ENCODE results near the gene KIF4A.

Gene KIF4A

DNA sequence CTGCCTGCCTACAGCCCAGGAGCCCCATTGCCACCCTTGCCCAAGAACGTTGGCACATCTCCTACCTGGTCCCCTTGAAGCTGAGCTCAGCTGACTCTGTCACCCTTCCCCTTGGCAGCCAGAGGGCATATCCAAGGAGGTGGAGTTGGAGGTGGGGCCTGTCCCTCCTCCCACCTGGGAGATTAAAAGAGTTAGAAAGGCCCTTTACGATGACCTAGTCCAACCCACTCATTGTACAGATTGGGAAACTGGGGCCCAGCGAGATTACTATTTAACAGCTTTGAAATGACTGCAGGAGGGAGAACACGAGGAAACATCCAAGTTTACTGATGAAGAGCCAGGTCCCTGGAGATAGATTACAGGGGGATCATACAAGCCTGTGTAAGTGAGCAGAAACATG lies 29.8 kb upstream of the KIF4A start, which contains the start of gene P2RY4:
P2RY4 (minus strand) TSS at position 101 of the 400 bp plus-strand sequence. CDS start 580 bp downstream, outside the sequence.
- H2AK5ac ChIP-seq (ENCODE audit: low read length, severe bottlenecking), result no peak within 1 kb of the TSS
- no peak within 1 kb of the TSS for H3K27ac ChIP-seq (ENCODE audit: low read length, poor library complexity, severe bottlenecking)
- H4K8ac ChIP-seq (ENCODE audit: low read length), result no peak within 1 kb of the TSS
- H2BK15ac ChIP-seq (ENCODE audit: low read depth, poor library complexity, severe bottlenecking), result no peak within 1 kb of the TSS
- no peak within 1 kb of the TSS for H3K9ac ChIP-seq (ENCODE audit: low read length)
- no peak within 1 kb of the TSS for H3K18ac ChIP-seq (ENCODE audit: low read depth in 1 of 2, low read length in 2 of 2)
- no peaks in the 10 kb centered on the region for H3K4me1 ChIP-seq (ENCODE audit: control insufficient read depth, insufficient read depth, low read depth, low read length)
- H3K4me2 ChIP-seq (ENCODE audit: low read length, poor library complexity, severe bottlenecking), result no peak within 1 kb of the TSS
- H3K36me3 ChIP-seq (ENCODE audit: control insufficient read depth in 1 of 2, insufficient read depth in 2 of 2, low read depth in 1 of 2, low read length in 2 of 2), result no peaks in the 10 kb centered on the region
- H3K4ac ChIP-seq (ENCODE audit: low read depth in 1 of 2, low read length in 2 of 2), result no peak within 1 kb of the TSS
- no peak for DNase-seq
- no peak within 1 kb of the TSS for H2BK12ac ChIP-seq (ENCODE audit: low read length in 2 of 2)
- H2AFZ ChIP-seq (ENCODE audit: low read depth, low read length), result no peak within 1 kb of the TSS
- no peaks in the 10 kb centered on the region for H3K79me1 ChIP-seq (replicated peaks; ENCODE audit: low read length, poor library complexity, severe bottlenecking)
- H3K14ac ChIP-seq (ENCODE audit: low read length in 2 of 2), result no peak within 1 kb of the TSS
- H4K91ac ChIP-seq (ENCODE audit: low read length), result peak within 1 kb of the TSS; percentile 39
- peaks cover 8% of the 10 kb centered on the region for H3K9me3 ChIP-seq (ENCODE audit: control insufficient read depth, low read length)
- H3K27me3 ChIP-seq (ENCODE audit: control insufficient read depth in 1 of 2, insufficient read depth in 1 of 2, low read length in 2 of 2), result peaks cover 0 to 40% of the 10 kb centered on the region in 2 experiments
- H3K23ac ChIP-seq (ENCODE audit: low read length in 2 of 2), result no peak within 1 kb of the TSS
- WGBS, result 62% methylated on average over 2 of the region's 4 CpGs
- no peak within 1 kb of the TSS for H2BK5ac ChIP-seq (ENCODE audit: low read depth, low read length, poor library complexity, severe bottlenecking)
- H2BK120ac ChIP-seq (ENCODE audit: low read depth, low read length), result no peak within 1 kb of the TSS
- H3K4me3 ChIP-seq (ENCODE audit: insufficient read depth in 1 of 2, low read depth in 1 of 2, low read length in 2 of 2), result no peak within 1 kb of the TSS

DNA sequence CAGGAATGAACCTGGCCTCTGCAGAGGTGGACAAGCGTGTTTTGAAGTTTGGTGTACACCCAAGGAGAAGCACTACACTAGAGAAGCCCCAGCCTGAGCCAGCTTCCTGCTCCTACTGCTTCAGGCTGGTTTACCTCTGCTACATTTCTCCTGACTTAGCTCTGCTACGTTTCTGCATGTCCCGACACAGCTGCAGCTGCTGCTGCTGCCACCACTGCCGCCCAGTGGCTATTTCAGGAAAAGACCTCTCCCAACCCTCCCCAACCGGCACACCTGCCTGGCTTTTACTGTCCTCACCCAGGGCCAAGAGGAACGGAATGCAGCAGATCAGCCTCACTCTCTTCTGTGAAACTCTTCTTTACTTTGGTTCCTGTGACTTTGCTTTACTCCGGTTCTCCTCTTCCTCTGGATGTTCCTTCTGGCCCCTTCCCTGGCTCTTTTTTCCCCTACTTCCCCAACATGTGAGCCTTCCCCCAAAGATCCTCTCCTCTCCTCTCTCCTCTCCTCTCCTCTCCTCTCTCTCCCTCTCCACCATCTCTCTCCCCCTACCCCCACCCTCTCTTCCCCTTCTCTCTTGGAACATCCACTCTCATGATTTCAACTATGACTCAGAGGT lies 26.8 kb upstream of the KIF4A start:
- no peaks in the 10 kb centered on the region for H3K79me1 ChIP-seq (replicated peaks; ENCODE audit: low read length, poor library complexity, severe bottlenecking)
- H3K27me3 ChIP-seq (ENCODE audit: control insufficient read depth in 1 of 2, insufficient read depth in 1 of 2, low read length in 2 of 2), result peaks cover 0 to 34% of the 10 kb centered on the region in 2 experiments
- no peak overlapping the region for H2BK120ac ChIP-seq (ENCODE audit: low read depth, low read length)
- H2BK15ac ChIP-seq (ENCODE audit: low read depth, poor library complexity, severe bottlenecking), result no peak overlapping the region
- no peak overlapping the region for H3K18ac ChIP-seq (ENCODE audit: low read depth in 1 of 2, low read length in 2 of 2)
- H3K4ac ChIP-seq (ENCODE audit: low read depth in 1 of 2, low read length in 2 of 2), result no peak overlapping the region
- no peak overlapping the region for H3K9ac ChIP-seq (ENCODE audit: low read length)
- no peak overlapping the region for H4K8ac ChIP-seq (ENCODE audit: low read length)
- no peak overlapping the region for H3K4me2 ChIP-seq (ENCODE audit: low read length, poor library complexity, severe bottlenecking)
- no peak overlapping the region for H2AFZ ChIP-seq (ENCODE audit: low read depth, low read length)
- no peak overlapping the region for H3K14ac ChIP-seq (ENCODE audit: low read length in 2 of 2)
- H4K91ac ChIP-seq (ENCODE audit: low read length), result no peak overlapping the region
- DNase-seq, result peak; percentile 18
- no peaks in the 10 kb centered on the region for H3K4me1 ChIP-seq (ENCODE audit: control insufficient read depth, insufficient read depth, low read depth, low read length)
- no peaks in the 10 kb centered on the region for H3K36me3 ChIP-seq (ENCODE audit: control insufficient read depth in 1 of 2, insufficient read depth in 2 of 2, low read depth in 1 of 2, low read length in 2 of 2)
- H2BK5ac ChIP-seq (ENCODE audit: low read depth, low read length, poor library complexity, severe bottlenecking), result no peak overlapping the region
- 8% methylated on average over 7 of the region's 7 CpGs for WGBS
- H3K9me3 ChIP-seq (ENCODE audit: control insufficient read depth, low read length), result peaks cover 8% of the 10 kb centered on the region
- no peak overlapping the region for H3K23ac ChIP-seq (ENCODE audit: low read length in 2 of 2)
- H2AK5ac ChIP-seq (ENCODE audit: low read length, severe bottlenecking), result no peak overlapping the region
- no peak overlapping the region for H3K4me3 ChIP-seq (ENCODE audit: insufficient read depth in 1 of 2, low read depth in 1 of 2, low read length in 2 of 2)
- no peak overlapping the region for H3K27ac ChIP-seq (ENCODE audit: low read length, poor library complexity, severe bottlenecking)
- H2BK12ac ChIP-seq (ENCODE audit: low read length in 2 of 2), result no peak overlapping the region

DNA sequence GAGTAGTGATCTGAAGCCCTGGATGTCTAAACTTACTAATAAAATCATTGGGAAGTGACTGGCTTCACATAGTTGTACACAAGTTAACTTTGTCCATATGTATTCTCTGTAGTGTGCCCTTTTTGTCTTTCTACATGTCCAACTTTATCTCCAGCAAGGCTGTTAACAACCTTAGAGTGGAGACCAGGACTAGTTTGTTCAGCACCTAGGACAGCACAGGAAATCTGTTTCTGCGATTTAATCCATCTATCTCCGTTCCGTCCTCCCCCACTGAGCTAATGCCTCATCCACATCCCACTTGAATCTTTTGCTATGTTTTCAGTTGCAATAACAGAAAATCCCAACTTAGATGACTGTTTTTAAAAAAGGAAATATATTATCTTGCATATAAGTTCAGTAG lies 25.1 kb upstream of the KIF4A start:
- no peaks in the 10 kb centered on the region for H3K4me1 ChIP-seq (ENCODE audit: control insufficient read depth, insufficient read depth, low read depth, low read length)
- no peak overlapping the region for H2BK12ac ChIP-seq (ENCODE audit: low read length in 2 of 2)
- no CpG with 5 or more reads among the region's 3 CpGs for WGBS

DNA sequence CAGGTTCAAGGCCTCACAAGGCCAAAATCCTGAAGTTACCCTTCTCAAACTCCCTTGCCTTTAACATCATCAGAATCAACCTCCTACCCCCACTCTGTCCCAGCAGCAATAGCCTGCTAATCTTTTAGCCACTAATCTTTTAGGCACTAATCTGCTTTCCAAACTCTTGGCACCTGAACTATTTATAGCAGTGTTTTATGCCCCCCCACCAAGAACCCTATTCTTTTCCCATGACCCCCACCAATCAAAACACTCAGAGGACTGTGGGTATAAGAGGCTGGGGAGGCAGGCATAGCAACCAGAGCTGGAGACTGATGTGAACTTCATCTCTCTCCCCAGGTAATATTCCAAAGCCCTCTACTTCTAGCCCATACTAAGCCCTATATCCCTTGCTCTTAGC lies 21.9 kb upstream of the KIF4A start, which contains the start of gene ARR3:
ARR3 (plus strand) TSS at position 301 of the 400 bp plus-strand sequence. CDS start 1,052 bp downstream, outside the sequence.
- Histone ChIP-seq H2BK15ac (ENCODE audit: low read depth, poor library complexity, severe bottlenecking) (no peak within 1 kb of the TSS), H3K9me3 (ENCODE audit: control insufficient read depth, low read length) (peaks cover under 1% of the 10 kb centered on the region), H3K9ac (ENCODE audit: low read length) (no peak within 1 kb of the TSS), H3K36me3 (ENCODE audit: control insufficient read depth in 1 of 2, insufficient read depth in 2 of 2, low read depth in 1 of 2, low read length in 2 of 2) (no peaks in the 10 kb centered on the region), H3K18ac (ENCODE audit: low read depth in 1 of 2, low read length in 2 of 2) (no peak within 1 kb of the TSS), H2BK120ac (ENCODE audit: low read depth, low read length) (no peak within 1 kb of the TSS), H3K4me3 (ENCODE audit: insufficient read depth in 1 of 2, low read depth in 1 of 2, low read length in 2 of 2) (no peak within 1 kb of the TSS), H4K8ac (ENCODE audit: low read length) (no peak within 1 kb of the TSS), H2BK5ac (ENCODE audit: low read depth, low read length, poor library complexity, severe bottlenecking) (no peak within 1 kb of the TSS), H2AFZ (ENCODE audit: low read depth, low read length) (no peak within 1 kb of the TSS), H3K27ac (ENCODE audit: low read length, poor library complexity, severe bottlenecking) (no peak within 1 kb of the TSS), H3K4ac (ENCODE audit: low read depth in 1 of 2, low read length in 2 of 2) (no peak within 1 kb of the TSS), H3K27me3 (ENCODE audit: control insufficient read depth in 1 of 2, insufficient read depth in 1 of 2, low read length in 2 of 2) (peaks cover 0 to 35% of the 10 kb centered on the region in 2 experiments), H3K79me1 (replicated peaks; ENCODE audit: low read length, poor library complexity, severe bottlenecking) (no peaks in the 10 kb centered on the region), H3K4me1 (ENCODE audit: control insufficient read depth, insufficient read depth, low read depth, low read length) (no peaks in the 10 kb centered on the region), H2BK12ac (ENCODE audit: low read length in 2 of 2) (no peak within 1 kb of the TSS), H3K14ac (ENCODE audit: low read length in 2 of 2) (no peak within 1 kb of the TSS), H4K91ac (ENCODE audit: low read length) (no peak within 1 kb of the TSS), H2AK5ac (ENCODE audit: low read length, severe bottlenecking) (no peak within 1 kb of the TSS), H3K4me2 (ENCODE audit: low read length, poor library complexity, severe bottlenecking) (no peak within 1 kb of the TSS), H3K23ac (ENCODE audit: low read length in 2 of 2) (no peak within 1 kb of the TSS)
- no peak for DNase-seq

More for the DNA sequence above, 25.1 kb upstream of the KIF4A start:
- no peak overlapping the region for H3K4ac ChIP-seq (ENCODE audit: low read depth in 1 of 2, low read length in 2 of 2)
- no peak overlapping the region for H2BK120ac ChIP-seq (ENCODE audit: low read depth, low read length)
- H3K18ac ChIP-seq (ENCODE audit: low read depth in 1 of 2, low read length in 2 of 2), result no peak overlapping the region
- H3K27me3 ChIP-seq (ENCODE audit: control insufficient read depth in 1 of 2, insufficient read depth in 1 of 2, low read length in 2 of 2), result peaks cover 0 to 46% of the 10 kb centered on the region in 2 experiments
- H3K9ac ChIP-seq (ENCODE audit: low read length), result no peak overlapping the region
- H2BK15ac ChIP-seq (ENCODE audit: low read depth, poor library complexity, severe bottlenecking), result no peak overlapping the region
- H4K91ac ChIP-seq (ENCODE audit: low read length), result no peak overlapping the region
- H3K23ac ChIP-seq (ENCODE audit: low read length in 2 of 2), result no peak overlapping the region
- no peak overlapping the region for H2AFZ ChIP-seq (ENCODE audit: low read depth, low read length)
- no peak overlapping the region for H3K27ac ChIP-seq (ENCODE audit: low read length, poor library complexity, severe bottlenecking)
- DNase-seq, result no peak
- H3K14ac ChIP-seq (ENCODE audit: low read length in 2 of 2), result no peak overlapping the region
- H3K4me2 ChIP-seq (ENCODE audit: low read length, poor library complexity, severe bottlenecking), result no peak overlapping the region
- H3K79me1 ChIP-seq (replicated peaks; ENCODE audit: low read length, poor library complexity, severe bottlenecking), result no peaks in the 10 kb centered on the region
- no peak overlapping the region for H2BK5ac ChIP-seq (ENCODE audit: low read depth, low read length, poor library complexity, severe bottlenecking)
- no peak overlapping the region for H2AK5ac ChIP-seq (ENCODE audit: low read length, severe bottlenecking)
- H4K8ac ChIP-seq (ENCODE audit: low read length), result no peak overlapping the region
- no peaks in the 10 kb centered on the region for H3K36me3 ChIP-seq (ENCODE audit: control insufficient read depth in 1 of 2, insufficient read depth in 2 of 2, low read depth in 1 of 2, low read length in 2 of 2)
- H3K4me3 ChIP-seq (ENCODE audit: insufficient read depth in 1 of 2, low read depth in 1 of 2, low read length in 2 of 2), result no peak overlapping the region
- peaks cover 8% of the 10 kb centered on the region for H3K9me3 ChIP-seq (ENCODE audit: control insufficient read depth, low read length)
